ENCODE results near the gene RASGRF1. TPM values are rescaled to one million over a fixed set of nuclear protein-coding genes. Genes with fewer than 3 reads are reported as not detected.

Gene RASGRF1
- total RNA-seq, 2 experiments from 2014 or later, result 3.0 to 4.5 TPM

DNA sequence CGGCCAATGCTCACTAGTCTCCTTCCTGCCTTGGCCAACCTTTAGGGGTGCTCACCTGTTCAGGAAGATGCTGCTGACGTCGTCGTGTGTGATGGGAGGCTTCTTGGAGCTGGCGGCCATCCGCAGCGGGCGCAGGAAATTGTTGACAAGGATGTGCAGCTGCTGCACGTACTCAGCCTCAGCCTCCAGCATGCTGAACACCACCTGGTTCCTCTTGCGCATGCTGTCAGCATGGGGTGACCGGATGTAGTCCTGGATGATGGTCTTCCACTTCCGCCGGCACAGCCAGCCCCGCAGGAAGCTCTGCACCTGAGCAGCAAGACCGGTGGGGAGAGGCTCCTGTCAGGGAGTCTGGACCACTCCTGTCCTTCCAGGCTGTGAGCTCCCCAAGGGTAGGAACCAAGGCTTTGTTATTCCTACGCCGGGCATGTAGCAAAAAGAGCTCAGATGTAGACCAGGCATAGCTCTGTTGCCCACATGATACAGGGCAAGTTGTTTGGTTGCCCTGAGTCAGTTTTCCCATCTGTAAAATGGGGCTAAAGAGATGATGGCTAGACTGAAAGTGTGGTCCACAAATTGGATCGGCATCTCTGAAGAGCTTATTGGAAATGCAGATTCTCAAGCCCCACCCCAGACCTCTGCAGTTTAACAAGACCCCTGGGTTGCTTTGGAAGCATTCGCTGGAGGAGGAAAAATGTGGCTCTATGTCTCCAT is 43.7 kb downstream of the RASGRF1 start:
- 0 out of 2 replicates have a peak, but pooled peaks cover 5% of the 10 kb centered on the region for H3K9me3 ChIP-seq (ENCODE audit: low read length)
- no peak overlapping the region for H3K4me3 ChIP-seq (ENCODE audit: low read depth, low read length, poor library complexity, severe bottlenecking)
- CTCF ChIA-PET (ENCODE audit: unreplicated experiment), result no interaction called here
- no peaks in the 10 kb centered on the region for H4K20me1 ChIP-seq (ENCODE audit: insufficient read depth, low read length)
- POLR2A ChIA-PET, result no interaction called here
- no peak overlapping the region for H3K4me2 ChIP-seq (ENCODE audit: low read length)
- no peak overlapping the region for H2AFZ ChIP-seq (ENCODE audit: low read length)
- H3K79me2 ChIP-seq (ENCODE audit: insufficient read depth, low read depth, low read length), result no peaks in the 10 kb centered on the region
- no peaks in the 10 kb centered on the region for H3K36me3 ChIP-seq (ENCODE audit: insufficient read depth, low read length)
- no peaks in the 10 kb centered on the region for H3K9me2 ChIP-seq (ENCODE audit: insufficient read depth, low read length)
- no peak for TF ChIP-seq CTCF (conservative IDR thresholded peaks at IDR 0.05; ENCODE audit: low read length)
- no peak for TF ChIP-seq EZH2phosphoT487 (IDR thresholded peaks at IDR 0.05; ENCODE audit: borderline replicate concordance, low read depth, low read length)
- no peak for DNase-seq (ENCODE audit: low spot score)
- intact Hi-C loops (cut with micrococcal nuclease; ENCODE audit: unreplicated experiment), result no loop called here
- no peaks in the 10 kb centered on the region for H3K4me1 ChIP-seq (ENCODE audit: insufficient read depth, low read length, poor library complexity, severe bottlenecking)
- BruUV-seq (replicated peaks), result no TSS peak
- H3K27ac ChIP-seq (ENCODE audit: low read depth, low read length, poor library complexity, severe bottlenecking), result no peak overlapping the region

GRCh38 chr15:79045041-79045440 is 45.5 kb downstream of the RASGRF1 start:
- H3K4me2 ChIP-seq (ENCODE audit: low read length), result no peak overlapping the region
- H3K4me1 ChIP-seq (ENCODE audit: insufficient read depth, low read length, poor library complexity, severe bottlenecking), result no peaks in the 10 kb centered on the region
- no peaks in the 10 kb centered on the region for H3K9me2 ChIP-seq (ENCODE audit: insufficient read depth, low read length)
- H3K9me3 ChIP-seq (ENCODE audit: low read length), result 0 out of 2 replicates have a peak, but pooled peaks cover 5% of the 10 kb centered on the region
- TF ChIP-seq CTCF (conservative IDR thresholded peaks at IDR 0.05; ENCODE audit: low read length), result no peak
- no peak for TF ChIP-seq EZH2phosphoT487 (IDR thresholded peaks at IDR 0.05; ENCODE audit: borderline replicate concordance, low read depth, low read length)
- no peak for DNase-seq (ENCODE audit: low spot score)
- no peaks in the 10 kb centered on the region for H3K36me3 ChIP-seq (ENCODE audit: insufficient read depth, low read length)
- ChIA-PET CTCF (ENCODE audit: unreplicated experiment) (no interaction called here), POLR2A (no interaction called here)
- no peak overlapping the region for H2AFZ ChIP-seq (ENCODE audit: low read length)
- no peak overlapping the region for H3K4me3 ChIP-seq (ENCODE audit: low read depth, low read length, poor library complexity, severe bottlenecking)
- intact Hi-C loops (cut with micrococcal nuclease; ENCODE audit: unreplicated experiment), result no loop called here
- no TSS peak for BruUV-seq (replicated peaks)
- no peak overlapping the region for H3K27ac ChIP-seq (ENCODE audit: low read depth, low read length, poor library complexity, severe bottlenecking)
- H3K79me2 ChIP-seq (ENCODE audit: insufficient read depth, low read depth, low read length), result no peaks in the 10 kb centered on the region
- H4K20me1 ChIP-seq (ENCODE audit: insufficient read depth, low read length), result no peaks in the 10 kb centered on the region

- POLR2A ChIA-PET, result no interaction called here
- no peaks in the 10 kb centered on the region for H4K20me1 ChIP-seq (ENCODE audit: insufficient read depth, low read length)
- CTCF ChIA-PET (ENCODE audit: unreplicated experiment), result no interaction called here
- no peak overlapping the region for H3K27ac ChIP-seq (ENCODE audit: low read depth, low read length, poor library complexity, severe bottlenecking)
- no peaks in the 10 kb centered on the region for H3K9me2 ChIP-seq (ENCODE audit: insufficient read depth, low read length)
- H3K9me3 ChIP-seq (ENCODE audit: low read length), result 0 out of 2 replicates have a peak, but pooled peaks cover 5% of the 10 kb centered on the region
- no peaks in the 10 kb centered on the region for H3K4me1 ChIP-seq (ENCODE audit: insufficient read depth, low read length, poor library complexity, severe bottlenecking)
- no peaks in the 10 kb centered on the region for H3K36me3 ChIP-seq (ENCODE audit: insufficient read depth, low read length)
- H2AFZ ChIP-seq (ENCODE audit: low read length), result no peak overlapping the region
- H3K4me2 ChIP-seq (ENCODE audit: low read length), result no peak overlapping the region
- intact Hi-C loops (cut with micrococcal nuclease; ENCODE audit: unreplicated experiment), result no loop called here
- H3K4me3 ChIP-seq (ENCODE audit: low read depth, low read length, poor library complexity, severe bottlenecking), result no peak overlapping the region
- DNase-seq (ENCODE audit: low spot score), result no peak
- H3K79me2 ChIP-seq (ENCODE audit: insufficient read depth, low read depth, low read length), result no peaks in the 10 kb centered on the region
- TF ChIP-seq CTCF (conservative IDR thresholded peaks at IDR 0.05; ENCODE audit: low read length) (no peak), EZH2phosphoT487 (IDR thresholded peaks at IDR 0.05; ENCODE audit: borderline replicate concordance, low read depth, low read length) (no peak)
- BruUV-seq (replicated peaks), result no TSS peak
Observed at GRCh38 chr15:79042213-79042928, 48.2 kb downstream of the RASGRF1 start.

All from OCI-LY7 (cell line).